Mesendoderm (in vitro differentiated cells): Measurements from ENCODE around the gene C5orf22.

ENCODE experiments used
- DNase-seq: peaks from one replicate; pipeline ENCODE4 v3.0.0; 2013
- H2AK5ac ChIP-seq: 2 replicates; pipeline ENCODE4 v1.6.1; 2013; ENCODE audit warnings: low read length, inconsistent platforms
- H2BK120ac ChIP-seq: 2 replicates; pipeline ENCODE4 v1.6.1; 2013; ENCODE audit warnings: low read depth, mild to moderate bottlenecking, low read length, moderate library complexity, mixed read lengths
- H2BK15ac ChIP-seq: replicated peaks from 2 replicates; pipeline ENCODE4 v1.6.1; 2013; ENCODE audit warnings: low read depth, mild to moderate bottlenecking, moderate library complexity
- H2BK5ac ChIP-seq: 2 replicates; pipeline ENCODE4 v1.6.1; 2013; ENCODE audit warnings: low read length, inconsistent platforms
- H3K18ac ChIP-seq: 2 replicates; pipeline ENCODE4 v1.6.1; 2013; ENCODE audit warnings: mild to moderate bottlenecking, low read length, mixed read lengths
- H3K23ac ChIP-seq: one replicate; pipeline ENCODE4 v1.6.1; 2013; ENCODE audit warnings: low read length
- H3K27ac ChIP-seq: 2 replicates; pipeline ENCODE4 v1.5.1; 2013; ENCODE audit warnings: low read depth, mild to moderate bottlenecking, inconsistent platforms, low read length, moderate library complexity
- H3K27me3 ChIP-seq: 2 replicates; pipeline ENCODE4 v1.6.1; 2013; ENCODE audit warnings: low read length, control low read depth, mild to moderate bottlenecking, inconsistent platforms; ENCODE audit not compliant: insufficient read depth, poor library complexity
- H3K36me3 ChIP-seq: 2 replicates; pipeline ENCODE4 v1.6.1; 2013; ENCODE audit warnings: low read length, inconsistent platforms; ENCODE audit not compliant: control insufficient read depth, insufficient read depth
- H3K4ac ChIP-seq: one replicate; pipeline ENCODE4 v1.6.1; 2013; ENCODE audit warnings: low read depth, mild to moderate bottlenecking, low read length, moderate library complexity
- H3K4me1 ChIP-seq: 2 replicates; pipeline ENCODE4 v1.6.1; 2013; ENCODE audit warnings: low read depth, low read length, inconsistent platforms; ENCODE audit not compliant: control insufficient read depth
- H3K4me2 ChIP-seq: 2 replicates; pipeline ENCODE4 v1.6.1; 2013; ENCODE audit warnings: low read length
- H3K4me3 ChIP-seq: 2 replicates; pipeline ENCODE4 v1.5.1; 2013; ENCODE audit warnings: mild to moderate bottlenecking, low read length
- H3K56ac ChIP-seq: one replicate; pipeline ENCODE4 v1.6.1; 2013; ENCODE audit warnings: low read length
- H3K79me1 ChIP-seq: 2 replicates; pipeline ENCODE4 v1.6.1; 2013; ENCODE audit warnings: low read length, inconsistent platforms
- H3K79me2 ChIP-seq: 2 replicates; pipeline ENCODE4 v1.6.1; 2013; ENCODE audit warnings: mild to moderate bottlenecking, low read length; ENCODE audit not compliant: control insufficient read depth, insufficient read depth
- H3K9ac ChIP-seq: 2 replicates; pipeline ENCODE4 v1.6.1; 2013; ENCODE audit warnings: low read length, inconsistent platforms
- H4K5ac ChIP-seq: one replicate; pipeline ENCODE4 v1.6.1; 2013; ENCODE audit warnings: low read length
- H4K8ac ChIP-seq: one replicate; pipeline ENCODE4 v1.6.1; 2013; ENCODE audit warnings: low read depth, mild to moderate bottlenecking, control low read depth, low read length, moderate library complexity
- WGBS: extraction: QIAGEN DNeasy Blood & Tissue Kit; methylation state at CpG from one replicate; pipeline ENCODE4 v1.1.7; 2013; ENCODE audit warnings: low lambda C conversion rate, missing lambda C conversion rate; ENCODE audit not compliant: insufficient coverage; ENCODE audit errors: extremely low coverage; 5-methylcytosine and 5-hydroxymethylcytosine counted together

C5orf22 gene

DNA sequence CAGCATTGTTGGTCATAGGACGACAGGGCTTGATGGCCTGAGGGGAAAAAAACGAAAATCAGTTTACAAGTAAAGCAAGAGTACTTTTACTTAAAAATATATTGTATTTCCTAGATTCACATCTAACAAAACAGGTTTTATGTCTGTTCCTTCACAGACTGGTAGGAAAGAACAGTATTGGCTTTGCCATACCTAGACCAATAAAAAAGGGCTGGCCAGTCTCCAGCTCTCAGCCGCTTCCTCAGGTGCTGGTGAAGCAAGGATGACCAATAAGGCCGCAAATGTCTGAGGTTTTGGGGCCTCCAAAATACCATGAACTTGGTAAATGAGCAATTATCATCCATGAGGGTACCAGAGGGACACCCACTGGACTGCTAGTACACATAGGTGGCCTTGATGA lies 36.8 kb upstream of the C5orf22 start:
- no peak overlapping the region for H3K18ac ChIP-seq
- no peak for DNase-seq
- H4K5ac ChIP-seq = no peak overlapping the region
- H3K56ac ChIP-seq = no peak overlapping the region
- H3K4ac ChIP-seq = no peak overlapping the region
- no peak overlapping the region for H3K23ac ChIP-seq
- H2BK120ac ChIP-seq = no peak overlapping the region
- no peak overlapping the region for H2AK5ac ChIP-seq
- no peaks in the 10 kb centered on the region for H3K27me3 ChIP-seq
- H3K79me1 ChIP-seq = no peaks in the 10 kb centered on the region
- no peak overlapping the region for H3K4me2 ChIP-seq
- peaks cover 16% of the 10 kb centered on the region for H3K36me3 ChIP-seq
- no peaks in the 10 kb centered on the region for H3K79me2 ChIP-seq
- H3K4me3 ChIP-seq = no peak overlapping the region
- no CpG with 5 or more reads among the region's 4 CpGs for WGBS
- H2BK15ac ChIP-seq = no peak overlapping the region
- no peaks in the 10 kb centered on the region for H3K4me1 ChIP-seq
- H2BK5ac ChIP-seq = no peak overlapping the region
- H3K9ac ChIP-seq = no peak overlapping the region
- no peak overlapping the region for H4K8ac ChIP-seq
- H3K27ac ChIP-seq = no peak overlapping the region

DNA sequence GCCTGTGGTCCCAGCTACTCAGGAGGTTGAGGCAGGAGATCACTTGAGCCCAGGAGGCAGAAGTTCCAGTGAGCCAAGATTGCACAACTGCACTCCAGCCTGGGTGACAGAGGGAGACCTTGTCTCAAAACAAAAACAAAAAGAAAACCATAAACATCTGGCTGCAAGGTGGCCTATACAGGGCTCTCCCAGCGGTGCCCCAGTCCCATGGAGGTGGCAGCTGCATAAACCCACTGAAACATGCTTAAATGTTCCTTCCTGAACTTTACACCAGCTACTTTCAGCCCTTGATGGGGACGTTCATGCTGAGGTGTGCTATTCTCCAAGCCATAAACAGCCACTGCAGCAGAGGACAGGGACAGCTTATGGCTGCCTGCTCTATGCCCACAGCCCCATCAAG lies 35.8 kb upstream of the C5orf22 start:
- Histone ChIP-seq H3K4me2 (no peak overlapping the region), H3K79me1 (no peaks in the 10 kb centered on the region), H4K5ac (no peak overlapping the region), H3K4ac (no peak overlapping the region), H3K4me1 (no peaks in the 10 kb centered on the region), H2BK5ac (no peak overlapping the region), H3K79me2 (no peaks in the 10 kb centered on the region), H3K4me3 (no peak overlapping the region), H3K27ac (no peak overlapping the region), H3K9ac (no peak overlapping the region), H2BK120ac (no peak overlapping the region), H2BK15ac (no peak overlapping the region), H3K23ac (no peak overlapping the region), H3K27me3 (no peaks in the 10 kb centered on the region), H4K8ac (no peak overlapping the region), H3K36me3 (peaks cover 20% of the 10 kb centered on the region), H3K18ac (no peak overlapping the region), H3K56ac (no peak overlapping the region), H2AK5ac (no peak overlapping the region)
- no CpG with 5 or more reads among the region's 2 CpGs for WGBS
- DNase-seq = no peak

DNA sequence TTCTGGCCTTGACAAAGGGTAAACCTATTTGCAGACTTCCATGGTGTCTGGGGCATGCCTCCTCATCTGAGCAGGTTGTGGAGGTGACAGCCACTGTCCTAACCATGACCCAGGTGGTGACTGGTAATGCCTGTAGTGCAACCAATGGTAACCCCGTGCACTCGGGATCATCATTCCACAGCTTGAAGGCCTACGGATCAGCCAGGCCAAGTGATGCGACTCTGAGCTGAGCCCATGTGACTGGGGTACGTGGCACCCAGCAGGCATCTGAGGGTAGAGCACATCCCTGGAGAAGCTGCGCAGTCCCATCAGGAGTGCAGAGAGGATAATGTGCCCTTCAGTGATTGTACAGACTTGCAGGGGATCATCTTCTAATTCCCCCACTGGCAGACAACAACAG lies 35.2 kb upstream of the C5orf22 start:
- Histone ChIP-seq H2BK120ac (no peak overlapping the region), H3K27me3 (no peaks in the 10 kb centered on the region), H3K79me2 (no peaks in the 10 kb centered on the region), H3K4me2 (no peak overlapping the region), H3K56ac (no peak overlapping the region), H2BK5ac (no peak overlapping the region), H2AK5ac (no peak overlapping the region), H3K4me3 (no peak overlapping the region), H4K5ac (no peak overlapping the region), H3K18ac (no peak overlapping the region), H3K79me1 (no peaks in the 10 kb centered on the region), H3K9ac (no peak overlapping the region), H4K8ac (no peak overlapping the region), H3K36me3 (peaks cover 21% of the 10 kb centered on the region), H3K4ac (no peak overlapping the region), H2BK15ac (no peak overlapping the region), H3K23ac (no peak overlapping the region), H3K4me1 (no peaks in the 10 kb centered on the region), H3K27ac (no peak overlapping the region)
- no CpG with 5 or more reads among the region's 6 CpGs for WGBS
- DNase-seq = no peak

DNA sequence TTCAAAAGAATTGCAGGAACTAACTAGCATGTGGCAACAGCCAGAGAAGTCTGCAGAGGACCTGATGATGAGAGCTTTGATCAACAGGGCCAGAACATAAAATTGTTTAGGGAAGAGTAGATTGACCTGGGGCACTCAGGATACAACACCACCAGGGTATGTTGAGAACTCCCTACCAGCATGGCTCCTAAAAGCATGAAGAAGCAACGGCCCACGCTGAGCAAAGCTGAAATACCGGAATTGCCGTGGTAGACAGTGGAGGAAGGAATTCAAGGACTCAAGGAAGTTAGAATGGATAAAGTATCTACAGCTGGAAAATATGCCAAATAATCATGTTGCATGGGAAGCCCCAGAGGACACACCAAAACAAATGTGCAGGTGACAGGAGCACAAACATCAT lies 31.8 kb upstream of the C5orf22 start:
- WGBS = no CpG with 5 or more reads among the region's 4 CpGs
- H4K8ac ChIP-seq = no peak overlapping the region
- H3K9ac ChIP-seq = no peak overlapping the region
- no peaks in the 10 kb centered on the region for H3K79me1 ChIP-seq
- H2BK15ac ChIP-seq = no peak overlapping the region
- no peak overlapping the region for H2BK120ac ChIP-seq
- H3K4me2 ChIP-seq = no peak overlapping the region
- no peaks in the 10 kb centered on the region for H3K79me2 ChIP-seq
- H3K4me1 ChIP-seq = no peaks in the 10 kb centered on the region
- no peak overlapping the region for H3K56ac ChIP-seq
- no peak overlapping the region for H4K5ac ChIP-seq
- H3K18ac ChIP-seq = no peak overlapping the region
- H3K36me3 ChIP-seq = peaks cover 27% of the 10 kb centered on the region
- no peak for DNase-seq
- no peaks in the 10 kb centered on the region for H3K27me3 ChIP-seq
- H2BK5ac ChIP-seq = no peak overlapping the region
- no peak overlapping the region for H2AK5ac ChIP-seq
- H3K4me3 ChIP-seq = no peak overlapping the region
- no peak overlapping the region for H3K27ac ChIP-seq
- no peak overlapping the region for H3K4ac ChIP-seq
- H3K23ac ChIP-seq = no peak overlapping the region

DNA sequence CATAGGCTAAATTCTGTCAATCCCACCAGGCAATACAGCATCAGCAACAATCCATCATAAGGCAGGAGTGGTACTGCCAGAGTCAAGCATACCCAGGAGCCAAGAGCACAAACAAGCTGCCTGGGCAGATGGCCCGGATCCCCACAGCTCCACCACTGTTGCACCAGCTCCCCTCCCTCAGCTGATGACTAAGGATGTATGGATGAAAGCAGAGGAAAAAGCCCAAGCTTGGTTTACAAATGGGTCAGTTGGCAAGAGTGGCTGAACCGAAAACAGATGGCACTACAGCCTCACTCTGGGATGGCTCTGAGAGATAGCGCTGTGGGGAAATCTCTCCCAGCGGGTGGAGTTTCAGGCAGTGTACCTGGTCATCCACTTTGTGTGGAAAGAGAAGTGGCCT lies 29.6 kb upstream of the C5orf22 start:
- no peak overlapping the region for H3K56ac ChIP-seq
- H2BK120ac ChIP-seq = no peak overlapping the region
- H3K4ac ChIP-seq = no peak overlapping the region
- H3K18ac ChIP-seq = no peak overlapping the region
- WGBS = no CpG with 5 or more reads among the region's 4 CpGs
- no peak for DNase-seq
- H3K4me1 ChIP-seq = no peaks in the 10 kb centered on the region
- H3K4me3 ChIP-seq = no peak overlapping the region
- H3K4me2 ChIP-seq = no peak overlapping the region
- no peak overlapping the region for H3K27ac ChIP-seq
- no peaks in the 10 kb centered on the region for H3K79me2 ChIP-seq
- peaks cover 14% of the 10 kb centered on the region for H3K36me3 ChIP-seq
- no peaks in the 10 kb centered on the region for H3K79me1 ChIP-seq
- no peak overlapping the region for H4K8ac ChIP-seq
- H2BK5ac ChIP-seq = no peak overlapping the region
- H4K5ac ChIP-seq = no peak overlapping the region
- H2AK5ac ChIP-seq = no peak overlapping the region
- H3K27me3 ChIP-seq = no peaks in the 10 kb centered on the region
- H3K23ac ChIP-seq = no peak overlapping the region
- no peak overlapping the region for H3K9ac ChIP-seq
- no peak overlapping the region for H2BK15ac ChIP-seq

DNA sequence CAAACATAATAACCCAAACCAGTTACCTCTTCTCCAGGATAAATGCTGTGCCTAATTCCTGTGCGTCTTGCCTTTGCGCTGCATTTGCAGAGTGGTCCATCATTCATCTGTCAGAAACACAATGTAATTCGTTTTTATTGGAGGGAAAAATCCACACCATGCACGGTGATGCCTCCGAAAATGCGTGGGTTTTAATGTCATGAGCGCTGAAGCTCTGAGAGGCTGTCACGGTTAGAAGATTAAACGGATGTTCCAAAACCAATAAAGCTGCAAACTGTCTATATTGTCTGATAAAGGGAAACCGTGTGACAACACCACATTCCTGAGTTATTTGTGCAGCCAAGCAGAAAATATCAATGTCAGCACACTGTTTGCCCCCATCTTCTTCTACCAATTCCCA lies 27.6 kb upstream of the C5orf22 start:
- H3K4me3 ChIP-seq = no peak overlapping the region
- no peak overlapping the region for H3K9ac ChIP-seq
- H3K36me3 ChIP-seq = peaks cover 19% of the 10 kb centered on the region
- no peak overlapping the region for H2BK5ac ChIP-seq
- no peak overlapping the region for H3K4me2 ChIP-seq
- no peaks in the 10 kb centered on the region for H3K27me3 ChIP-seq
- DNase-seq = no peak
- H4K8ac ChIP-seq = no peak overlapping the region
- H2AK5ac ChIP-seq = no peak overlapping the region
- no peak overlapping the region for H3K4ac ChIP-seq
- no peak overlapping the region for H3K27ac ChIP-seq
- WGBS = no CpG with 5 or more reads among the region's 10 CpGs
- H2BK120ac ChIP-seq = no peak overlapping the region
- H3K23ac ChIP-seq = no peak overlapping the region
- H3K4me1 ChIP-seq = no peaks in the 10 kb centered on the region
- H3K79me2 ChIP-seq = no peaks in the 10 kb centered on the region
- no peak overlapping the region for H3K56ac ChIP-seq
- H3K18ac ChIP-seq = no peak overlapping the region
- H2BK15ac ChIP-seq = no peak overlapping the region
- no peaks in the 10 kb centered on the region for H3K79me1 ChIP-seq
- no peak overlapping the region for H4K5ac ChIP-seq
